Nephron progenitor cell (in vitro differentiated cells): ENCODE results near the gene FFAR2.
"Not testable (repeated sequence)": the region's sequence is repeated elsewhere in the genome, so short reads cannot be mapped to it uniquely, and the experiment has no call there.

Experiments
- DNase-seq: peaks from one replicate; pipeline ENCODE4 v3.0.0; 2021
- H3K27ac Mint-ChIP-seq: 2 replicates; pipeline ENCODE4 v1.8.0; 2021; ENCODE audit warnings: mild to moderate bottlenecking, moderate library complexity, mixed read lengths
- H3K27me3 Mint-ChIP-seq: 2 replicates; pipeline ENCODE4 v1.8.0; 2021; ENCODE audit warnings: mild to moderate bottlenecking, low read depth, mixed read lengths; ENCODE audit not compliant: poor library complexity
- H3K36me3 Mint-ChIP-seq: 2 replicates; pipeline ENCODE4 v1.8.0; 2021; ENCODE audit warnings: low read depth, mixed read lengths
- H3K4me1 Mint-ChIP-seq: 2 replicates; pipeline ENCODE4 v1.8.0; 2021; ENCODE audit warnings: mixed read lengths
- H3K4me3 Mint-ChIP-seq: 2 replicates; pipeline ENCODE4 v1.8.0; 2021; ENCODE audit warnings: mild to moderate bottlenecking, moderate library complexity, mixed read lengths
- H3K9me3 Mint-ChIP-seq: 2 replicates; pipeline ENCODE4 v1.8.0; 2021; ENCODE audit warnings: mild to moderate bottlenecking, moderate library complexity, mixed read lengths
- TF ChIP-seq, protein P1 (sequence below): fragments of 200-600 bp; sonication (generic); IDR thresholded peaks from 2 replicates; pipeline ENCODE4 v1.5.0; 2021; ENCODE audit warnings: antibody characterized with exemption

Gene FFAR2

DNA sequence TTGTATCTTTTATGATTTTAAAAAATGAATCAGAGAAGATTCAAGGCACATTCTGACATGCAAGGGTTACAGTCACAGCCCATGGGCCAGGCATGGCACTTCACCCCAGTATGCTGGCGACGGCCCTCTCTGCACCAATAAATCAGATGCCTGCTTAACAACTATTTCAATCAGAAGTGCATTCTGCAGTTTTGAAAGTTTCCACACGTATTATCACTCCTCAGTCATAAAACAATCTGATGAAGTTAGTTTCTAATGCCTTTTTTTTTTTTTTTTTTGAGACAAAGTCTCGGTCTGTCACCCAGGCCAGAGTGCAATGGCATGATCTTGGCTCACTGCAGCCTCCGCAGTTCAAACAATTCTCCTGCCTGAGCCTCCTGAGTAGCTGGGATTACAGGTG lies 28.3 kb upstream of the FFAR2 start:
- no peaks in the 10 kb centered on the region for H3K9me3 Mint-ChIP-seq
- peaks cover 5% of the 10 kb centered on the region for H3K4me1 Mint-ChIP-seq
- no peak for DNase-seq
- no peak overlapping the region for H3K4me3 Mint-ChIP-seq
- no peak overlapping the region for H3K27ac Mint-ChIP-seq
- TF ChIP-seq, protein P1, sequence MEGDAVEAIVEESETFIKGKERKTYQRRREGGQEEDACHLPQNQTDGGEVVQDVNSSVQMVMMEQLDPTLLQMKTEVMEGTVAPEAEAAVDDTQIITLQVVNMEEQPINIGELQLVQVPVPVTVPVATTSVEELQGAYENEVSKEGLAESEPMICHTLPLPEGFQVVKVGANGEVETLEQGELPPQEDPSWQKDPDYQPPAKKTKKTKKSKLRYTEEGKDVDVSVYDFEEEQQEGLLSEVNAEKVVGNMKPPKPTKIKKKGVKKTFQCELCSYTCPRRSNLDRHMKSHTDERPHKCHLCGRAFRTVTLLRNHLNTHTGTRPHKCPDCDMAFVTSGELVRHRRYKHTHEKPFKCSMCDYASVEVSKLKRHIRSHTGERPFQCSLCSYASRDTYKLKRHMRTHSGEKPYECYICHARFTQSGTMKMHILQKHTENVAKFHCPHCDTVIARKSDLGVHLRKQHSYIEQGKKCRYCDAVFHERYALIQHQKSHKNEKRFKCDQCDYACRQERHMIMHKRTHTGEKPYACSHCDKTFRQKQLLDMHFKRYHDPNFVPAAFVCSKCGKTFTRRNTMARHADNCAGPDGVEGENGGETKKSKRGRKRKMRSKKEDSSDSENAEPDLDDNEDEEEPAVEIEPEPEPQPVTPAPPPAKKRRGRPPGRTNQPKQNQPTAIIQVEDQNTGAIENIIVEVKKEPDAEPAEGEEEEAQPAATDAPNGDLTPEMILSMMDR, result no peak
- H3K27me3 Mint-ChIP-seq, result peaks cover 32% of the 10 kb centered on the region
- no peaks in the 10 kb centered on the region for H3K36me3 Mint-ChIP-seq

DNA sequence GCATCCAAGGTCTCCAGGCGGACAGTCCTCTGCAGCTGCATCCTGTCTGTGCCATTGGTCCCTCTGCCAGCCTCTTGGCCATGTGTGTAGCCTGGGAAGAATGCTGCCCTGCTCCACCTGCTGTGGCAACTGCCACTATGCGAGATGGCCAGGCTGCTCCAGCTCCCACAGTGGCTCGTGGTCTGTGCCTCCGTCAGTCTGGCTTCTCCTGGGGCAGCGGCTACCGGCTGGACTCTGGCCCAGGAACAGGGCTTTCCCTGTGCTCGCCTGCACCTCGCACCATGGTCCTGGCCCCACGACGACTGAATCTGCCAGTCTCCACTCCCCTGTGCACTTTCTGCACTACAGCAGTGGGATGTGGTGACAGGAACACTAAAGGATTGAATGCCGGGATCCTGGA lies 26.7 kb upstream of the FFAR2 start:
- peaks cover 29% of the 10 kb centered on the region for H3K27me3 Mint-ChIP-seq
- no peak for DNase-seq
- no peaks in the 10 kb centered on the region for H3K9me3 Mint-ChIP-seq
- no peaks in the 10 kb centered on the region for H3K36me3 Mint-ChIP-seq
- no peak overlapping the region for H3K4me3 Mint-ChIP-seq
- TF ChIP-seq, protein P1, result no peak
- H3K27ac Mint-ChIP-seq, result no peak overlapping the region
- peaks cover 5% of the 10 kb centered on the region for H3K4me1 Mint-ChIP-seq

- H3K27ac Mint-ChIP-seq, H3K4me3 Mint-ChIP-seq, H3K4me1 Mint-ChIP-seq, DNase-seq, H3K36me3 Mint-ChIP-seq, H3K9me3 Mint-ChIP-seq: not testable (repeated sequence)
- peaks cover 22% of the 10 kb centered on the region for H3K27me3 Mint-ChIP-seq
Observed at GRCh38 chr19:35423406-35423805, 24.7 kb upstream of the FFAR2 start.

- Mint-ChIP-seq H3K4me3 (no peak overlapping the region), H3K4me1 (no peaks in the 10 kb centered on the region), H3K36me3 (no peaks in the 10 kb centered on the region), H3K27ac (no peak overlapping the region), H3K9me3 (peaks cover 8% of the 10 kb centered on the region), H3K27me3 (peaks cover 30% of the 10 kb centered on the region)
- TF ChIP-seq, protein P1, result no peak
- DNase-seq, result no peak
Observed at GRCh38 chr19:35425682-35426081, 22.4 kb upstream of the FFAR2 start.

DNA sequence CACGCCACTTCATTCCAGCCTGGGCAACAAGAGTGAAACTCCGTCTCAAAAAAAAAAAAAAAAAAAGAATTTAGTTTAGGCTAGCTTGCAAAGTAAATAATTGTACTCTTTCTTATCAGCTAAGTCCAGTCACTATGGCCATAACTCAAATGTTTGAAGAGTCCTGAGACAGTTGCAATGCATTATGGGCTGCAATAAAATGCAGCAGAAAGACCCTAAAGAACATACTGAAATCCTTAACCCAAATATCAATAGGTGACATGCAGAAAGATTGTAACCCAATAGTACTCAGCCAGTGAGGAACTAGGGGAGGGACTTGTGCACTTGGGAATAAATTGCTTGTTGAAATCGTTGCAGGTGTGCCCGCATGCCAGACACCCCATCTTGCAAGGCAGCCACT lies 20.9 kb upstream of the FFAR2 start:
- Mint-ChIP-seq H3K27me3 (peaks cover 32% of the 10 kb centered on the region), H3K4me1 (no peaks in the 10 kb centered on the region), H3K4me3 (no peak overlapping the region), H3K27ac (no peak overlapping the region), H3K36me3 (no peaks in the 10 kb centered on the region), H3K9me3 (peaks cover 21% of the 10 kb centered on the region)
- DNase-seq, result no peak
- TF ChIP-seq, protein P1, result no peak

DNA sequence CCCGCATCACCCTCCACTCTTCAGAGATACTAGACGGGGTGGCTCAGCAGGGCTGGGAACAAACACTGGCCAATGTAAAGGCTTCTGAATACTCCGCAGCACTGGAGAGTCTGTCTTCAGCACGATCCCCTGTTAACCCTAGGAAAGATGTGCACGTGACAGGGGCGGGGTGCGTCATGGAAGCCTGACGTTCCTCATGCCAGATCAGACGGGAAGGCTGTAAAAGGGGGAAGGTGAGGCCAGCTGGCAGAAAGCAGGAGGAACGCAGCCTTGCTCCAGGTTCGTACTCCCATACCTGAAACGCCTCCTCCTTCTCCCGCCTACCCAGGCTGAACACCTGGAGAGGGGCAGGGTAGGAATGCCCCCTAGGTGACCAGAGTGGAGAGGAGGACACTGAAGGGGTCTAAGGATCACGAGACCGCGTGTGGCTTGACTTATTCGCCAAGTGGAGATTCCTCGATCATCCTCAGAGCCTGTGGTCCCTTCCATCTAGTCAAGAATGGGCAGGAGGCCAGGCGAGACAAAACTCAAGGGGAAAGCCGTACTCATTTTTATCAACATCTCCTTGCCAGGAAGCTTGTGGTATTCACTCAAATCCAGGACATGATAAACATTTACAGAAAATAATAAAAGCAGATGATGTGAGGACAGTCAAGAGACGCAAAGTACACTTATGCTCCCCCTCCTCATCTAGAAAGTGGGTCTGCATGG lies 18.2 kb upstream of the FFAR2 start:
- peaks cover 17% of the 10 kb centered on the region for H3K4me1 Mint-ChIP-seq
- H3K4me3 Mint-ChIP-seq, result no peak overlapping the region
- peaks cover 31% of the 10 kb centered on the region for H3K27me3 Mint-ChIP-seq
- no peaks in the 10 kb centered on the region for H3K36me3 Mint-ChIP-seq
- H3K9me3 Mint-ChIP-seq, result peaks cover 26% of the 10 kb centered on the region
- TF ChIP-seq, protein P1, result no peak
- DNase-seq, result no peak
- H3K27ac Mint-ChIP-seq, result no peak overlapping the region
